SK-MEL-5 (cell line): ENCODE measurements around the gene EHMT1. TPM values are rescaled to one million over a fixed set of nuclear protein-coding genes. Genes with fewer than 3 reads are reported as not detected.
"Not testable (repeated sequence)": the region's sequence is repeated elsewhere in the genome, so short reads cannot be mapped to it uniquely, and the experiment has no call there.

Experiments used
- DNase-seq: peaks from one replicate; pipeline ENCODE4 v3.0.0-alpha.2; 2016; ENCODE audit warnings: low read depth, low spot score
- in situ Hi-C: cut with HindIII; loops from 2 replicates; pipeline ENCODE4 v1.10.0; 2016; ENCODE audit warnings: low sequenced_read_pairs, high pct_unique_total_duplicates, low pct_unique_long_range_greater_than_20kb
- total RNA-seq: library from RNA; depleted of rRNA; stranded (reverse); fragments of >200 nt; shearing (Covaris generic); gene quantifications from 2 replicates; pipeline ENCODE4 v1.2.3, GENCODE V29; 2014

The EHMT1 gene
- total RNA-seq, 1 experiment from 2014 or later: 18.5 TPM

DNA sequence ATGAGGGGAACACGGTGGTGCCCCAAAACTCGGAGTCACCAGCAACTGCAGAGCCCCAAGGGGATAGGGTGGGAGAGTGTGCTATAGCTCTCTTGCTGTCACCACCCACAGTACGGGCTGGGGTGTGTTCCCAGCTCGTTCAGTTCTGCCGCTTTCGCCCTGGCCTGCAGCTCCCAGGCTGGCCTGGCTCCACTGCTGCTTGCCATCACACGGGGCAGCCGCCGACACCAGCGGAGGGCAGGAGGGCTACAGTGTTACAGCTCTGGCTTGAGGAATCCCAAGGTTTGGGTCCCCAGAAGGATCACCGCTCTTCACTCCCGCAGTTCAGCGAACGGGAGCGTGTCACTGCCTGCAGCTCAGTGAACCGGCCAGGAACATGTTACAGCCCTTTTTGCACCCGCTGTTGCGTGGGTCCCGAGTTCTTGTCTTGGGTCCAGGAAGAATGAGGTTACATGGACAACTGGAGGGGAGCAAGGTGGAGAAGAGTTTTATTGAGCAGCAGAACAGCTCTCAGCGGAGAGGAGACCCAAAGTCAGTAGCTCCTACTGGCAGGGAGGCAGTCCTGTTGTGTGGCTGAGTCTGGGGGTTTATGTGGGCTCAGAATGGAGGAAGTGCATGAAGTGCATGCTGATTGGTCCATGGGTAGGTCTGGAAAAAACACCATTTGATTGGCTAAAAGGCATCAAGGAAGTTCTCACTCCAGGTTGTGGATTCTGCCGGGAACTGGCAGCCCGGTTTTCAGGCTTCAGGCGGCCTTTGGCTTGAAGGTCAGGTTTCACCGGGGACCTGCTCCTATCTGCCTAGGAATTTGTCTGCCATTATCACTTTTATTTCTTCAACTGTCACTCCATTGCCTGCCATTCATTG, 113.4 kb downstream of the EHMT1 start:
- in situ Hi-C loops: no loop called here
- no peak for DNase-seq

DNA sequence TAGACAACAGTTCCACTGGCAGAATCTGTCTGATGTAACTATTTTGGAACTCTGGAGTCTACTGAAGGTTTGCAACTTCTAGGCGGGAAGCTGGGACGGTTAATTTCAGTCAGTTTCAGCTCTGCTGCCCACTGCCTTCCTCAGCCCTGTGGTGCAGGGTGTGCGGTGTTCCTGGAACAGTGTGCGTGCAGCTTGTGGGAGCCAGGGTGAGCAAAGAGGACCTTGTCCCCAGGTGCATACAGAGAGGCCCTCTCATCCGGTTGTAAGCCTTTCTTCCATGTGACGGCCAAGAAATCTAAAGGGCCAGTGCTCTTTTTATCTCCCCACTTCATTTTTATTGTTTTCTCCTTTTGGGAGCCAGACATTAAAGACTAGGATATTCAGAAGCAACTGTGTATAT, 114.6 kb downstream of the EHMT1 start:
- in situ Hi-C loops: no loop called here
- DNase-seq: no peak

DNA sequence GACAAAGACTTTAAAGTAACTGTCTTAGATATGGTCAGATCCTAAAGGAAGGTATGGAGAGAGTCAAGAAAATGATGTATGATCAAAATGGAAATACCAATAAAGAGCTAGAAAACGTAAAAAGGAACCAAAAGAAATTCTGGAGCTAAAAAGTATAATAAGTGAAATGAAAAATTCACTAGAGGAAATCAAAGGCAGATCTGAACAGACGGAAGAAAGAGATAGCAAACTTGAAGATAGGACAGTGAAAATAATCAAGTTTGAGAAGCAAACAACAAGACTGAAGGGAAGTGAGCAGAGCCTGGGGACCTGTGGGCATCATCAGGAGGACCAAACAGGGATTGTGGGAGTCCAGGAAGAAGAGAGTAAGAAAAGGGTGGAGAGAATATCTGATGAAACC, 115.4 kb downstream of the EHMT1 start:
- DNase-seq: no peak
- in situ Hi-C loops: no loop called here

DNA sequence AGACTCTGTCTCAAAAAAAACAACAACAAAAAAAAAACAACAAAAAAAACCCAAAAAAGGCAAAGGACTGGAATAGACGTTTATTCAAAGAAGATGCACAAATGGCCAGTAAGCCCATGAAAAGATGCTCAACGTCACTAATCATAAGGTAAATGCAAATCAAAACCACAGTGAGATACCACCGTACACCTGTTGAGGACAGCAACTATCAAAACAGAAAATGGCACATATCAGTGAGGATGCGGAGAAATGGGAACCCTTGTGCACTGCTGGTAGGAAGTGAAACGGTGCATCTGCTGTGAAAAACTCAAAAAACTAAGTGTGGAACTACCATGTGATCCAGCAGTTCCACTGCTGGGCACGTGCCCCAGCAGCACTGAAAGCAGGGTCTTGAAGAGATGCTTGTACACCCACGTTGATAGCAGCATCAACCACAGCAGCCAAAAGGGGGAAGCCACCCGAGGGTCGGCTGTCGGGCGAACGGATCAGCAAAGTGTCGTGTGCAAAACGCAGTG, 119.4 kb downstream of the EHMT1 start:
- in situ Hi-C loops, DNase-seq: not testable (repeated sequence)

DNA sequence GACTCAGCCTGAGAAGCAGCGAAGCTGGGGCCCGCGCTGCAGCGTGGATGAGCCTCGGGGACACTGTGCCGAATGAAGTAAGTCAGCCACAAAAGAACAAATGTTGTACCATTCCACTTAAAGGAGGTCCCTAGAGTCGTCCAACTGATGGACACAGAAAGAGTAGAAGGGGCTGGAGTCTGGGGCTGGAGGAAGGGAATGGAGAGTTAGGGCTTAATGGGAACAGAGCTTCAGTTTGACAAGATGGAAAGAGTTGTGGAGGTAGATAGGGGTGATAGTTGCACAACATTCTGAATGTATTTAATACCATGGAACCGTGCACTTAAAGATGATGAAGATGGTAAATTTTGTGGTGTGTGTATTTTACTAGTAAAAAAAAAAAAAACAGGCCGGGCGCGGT, 119.9 kb downstream of the EHMT1 start:
- no peak for DNase-seq
- in situ Hi-C loops: no loop called here

DNA sequence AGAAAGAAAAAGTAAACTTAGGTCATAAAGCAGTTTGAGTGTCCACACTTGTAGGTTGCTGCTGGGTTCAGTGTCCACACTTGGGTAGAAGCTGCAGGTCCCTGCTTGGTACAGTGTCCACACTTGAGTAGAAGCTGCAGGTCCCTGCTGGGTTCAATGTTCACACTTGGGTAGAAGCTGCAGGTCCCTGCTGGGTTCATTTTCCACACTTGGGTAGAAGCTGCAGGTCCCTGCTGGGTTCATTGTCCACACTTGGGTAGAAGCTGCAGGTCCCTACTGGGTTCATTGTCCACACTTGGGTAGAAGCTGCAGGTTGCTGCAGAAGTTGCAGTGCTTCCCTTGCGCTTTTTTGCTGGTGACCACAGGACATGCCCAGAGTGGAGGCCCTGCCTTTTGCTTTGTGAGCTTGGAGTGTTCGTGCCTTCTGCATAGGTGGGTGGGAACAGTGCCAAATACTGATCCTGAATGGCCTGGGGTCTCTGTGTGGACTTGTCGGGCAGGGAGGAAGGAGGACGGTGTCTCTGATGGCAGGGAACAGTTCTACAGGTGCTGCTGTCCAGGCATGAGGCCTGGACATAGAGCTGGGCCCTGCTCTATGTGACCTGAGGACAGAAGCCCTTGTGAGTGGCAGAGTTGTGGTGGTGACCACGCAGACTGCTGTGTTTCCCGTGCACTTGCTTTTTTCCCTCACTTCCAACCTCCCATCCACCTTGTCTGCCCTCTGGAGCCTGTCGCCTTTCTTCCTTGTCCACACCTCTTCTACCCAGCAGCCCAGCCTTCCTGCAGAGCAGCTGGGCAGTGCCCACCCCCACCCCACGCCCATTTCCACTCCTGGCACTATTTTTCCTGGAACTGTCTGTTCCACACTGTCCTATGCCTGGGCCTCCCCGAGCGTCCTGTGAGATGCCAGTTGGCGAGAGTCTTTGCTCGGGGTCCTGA, 120.8 kb downstream of the EHMT1 start:
- no peak for DNase-seq
- in situ Hi-C loops: no loop called here

DNA sequence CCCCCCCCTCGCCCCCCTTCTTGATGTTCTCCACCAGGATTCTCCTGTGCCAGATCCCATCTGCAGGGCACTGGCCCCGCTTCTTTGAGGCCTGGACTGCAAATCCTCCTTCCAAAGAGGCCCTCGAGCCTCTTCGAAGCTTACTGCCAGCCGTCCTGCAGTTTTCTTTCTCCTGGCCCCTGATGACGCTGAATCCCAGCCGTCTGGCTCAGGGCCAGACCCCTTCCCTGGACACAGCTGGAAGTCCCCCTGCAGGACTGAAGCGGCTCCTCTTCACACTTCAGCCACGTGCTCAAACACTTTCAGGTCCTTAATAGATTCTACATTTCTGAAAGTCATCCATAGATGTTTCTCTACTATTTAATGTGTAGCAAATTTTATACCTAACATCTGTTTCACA, 121.5 kb downstream of the EHMT1 start:
- no peak for DNase-seq
- in situ Hi-C loops: no loop called here

DNA sequence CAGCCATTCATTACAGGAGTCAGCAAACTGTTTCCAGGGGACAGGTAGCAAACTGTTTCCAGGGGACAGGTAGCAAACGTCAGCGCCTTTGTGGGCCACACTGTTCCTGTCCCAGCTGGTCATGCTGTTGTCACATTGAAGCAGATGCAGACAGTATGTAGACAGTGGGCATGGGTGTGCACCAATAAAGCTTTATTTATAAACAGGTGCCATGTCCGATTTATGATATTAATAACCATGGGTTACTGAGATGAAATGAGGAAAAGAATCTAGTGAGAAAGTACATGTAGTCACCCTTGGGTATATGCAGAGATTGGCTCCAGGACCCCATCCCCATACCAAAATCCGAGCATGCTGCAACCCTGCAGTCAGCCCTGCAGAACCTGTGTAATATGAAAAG, 122.5 kb downstream of the EHMT1 start:
- in situ Hi-C loops: no loop called here

DNA sequence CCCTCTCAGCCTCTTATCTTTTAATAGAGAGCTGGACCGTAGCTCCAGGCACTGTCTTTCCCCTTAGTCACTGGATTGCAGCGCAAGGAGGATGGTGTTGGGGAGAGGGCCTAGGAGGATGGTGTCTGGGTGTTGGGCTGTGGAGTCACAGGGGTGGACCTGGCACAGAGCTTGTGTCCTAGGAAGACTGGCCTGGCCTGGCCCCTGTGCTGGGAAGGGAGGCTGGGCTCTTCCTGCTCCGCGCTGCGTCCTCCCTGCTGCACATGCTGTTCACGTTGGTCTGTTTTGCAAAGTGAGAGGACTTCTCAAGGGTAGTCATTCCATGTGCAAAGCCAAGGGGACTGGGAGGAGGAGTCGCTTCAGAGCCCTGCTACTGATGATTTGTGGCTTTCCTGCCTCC, 123.9 kb downstream of the EHMT1 start:
- in situ Hi-C loops: no loop called here
- no peak for DNase-seq

More for the DNA sequence above, 122.5 kb downstream of the EHMT1 start:
- no peak for DNase-seq

DNA sequence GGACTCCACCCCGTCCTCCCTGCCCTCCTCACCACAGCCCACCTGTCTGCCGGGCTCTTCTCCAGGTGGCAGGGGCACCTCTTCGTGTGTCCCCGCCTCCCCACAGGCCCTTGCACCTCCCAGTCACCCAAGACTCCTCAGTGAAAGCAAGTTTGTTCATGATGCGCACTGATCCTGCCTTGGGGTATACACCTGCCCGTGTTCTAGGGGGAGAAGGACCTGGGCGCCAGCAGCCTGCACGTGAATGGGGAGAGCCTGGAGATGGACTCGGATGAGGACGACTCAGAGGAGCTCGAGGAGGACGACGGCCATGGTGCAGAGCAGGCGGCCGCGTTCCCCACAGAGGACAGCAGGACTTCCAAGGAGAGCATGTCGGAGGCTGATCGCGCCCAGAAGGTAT, 124.9 kb downstream of the EHMT1 start:
- in situ Hi-C loops: no loop called here
- no peak for DNase-seq

DNA sequence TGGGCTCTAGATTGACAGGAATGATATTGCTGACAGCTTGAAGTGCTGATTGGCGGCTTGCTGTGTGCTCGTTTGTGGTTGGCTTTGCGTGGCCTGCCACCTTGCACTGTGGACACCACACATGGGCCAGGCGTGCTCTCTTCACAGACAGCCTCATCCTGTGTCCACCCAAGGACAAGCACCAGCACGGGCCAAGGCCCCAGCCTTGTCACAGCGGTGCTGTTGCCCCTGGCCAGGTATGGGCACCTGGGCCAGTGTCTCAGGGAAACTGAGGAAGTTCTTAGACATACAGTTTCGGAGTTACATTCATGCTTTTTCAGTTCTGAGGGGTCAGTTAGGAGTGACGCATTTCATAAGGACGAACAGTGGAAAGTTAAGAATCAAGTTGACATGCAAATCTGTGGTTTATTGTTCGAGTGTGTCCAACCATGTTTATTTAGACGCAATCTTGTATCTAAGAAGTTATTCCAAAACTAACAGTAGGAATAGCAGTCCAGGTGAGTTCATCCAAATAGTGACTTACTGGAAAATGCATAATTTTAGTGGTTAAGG, 125.9 kb downstream of the EHMT1 start:
- in situ Hi-C loops: no loop called here
- no peak for DNase-seq

DNA sequence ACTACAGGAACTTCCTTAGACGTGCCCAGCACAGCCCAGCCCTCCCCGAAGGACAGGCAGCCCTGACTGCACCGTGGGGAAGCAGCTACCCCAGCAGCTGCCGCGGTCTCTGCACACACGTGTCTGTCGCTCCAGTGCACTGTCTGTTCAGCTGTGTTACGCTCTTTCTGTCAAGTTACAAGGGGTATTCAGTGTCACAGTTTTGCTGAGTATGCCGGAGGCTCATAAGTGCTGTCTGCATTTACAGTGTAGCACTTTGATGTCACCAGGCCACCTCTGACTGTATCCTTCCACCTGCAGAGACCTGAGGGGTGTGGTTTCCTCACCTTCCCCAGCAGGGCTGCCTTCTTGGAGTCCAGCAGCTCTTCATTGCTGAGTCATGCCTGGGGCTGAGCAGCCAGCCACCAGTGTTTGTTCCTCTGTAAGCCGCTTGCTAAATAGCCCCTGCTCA, 126.8 kb downstream of the EHMT1 start:
- in situ Hi-C loops: no loop called here
- no peak for DNase-seq

DNA sequence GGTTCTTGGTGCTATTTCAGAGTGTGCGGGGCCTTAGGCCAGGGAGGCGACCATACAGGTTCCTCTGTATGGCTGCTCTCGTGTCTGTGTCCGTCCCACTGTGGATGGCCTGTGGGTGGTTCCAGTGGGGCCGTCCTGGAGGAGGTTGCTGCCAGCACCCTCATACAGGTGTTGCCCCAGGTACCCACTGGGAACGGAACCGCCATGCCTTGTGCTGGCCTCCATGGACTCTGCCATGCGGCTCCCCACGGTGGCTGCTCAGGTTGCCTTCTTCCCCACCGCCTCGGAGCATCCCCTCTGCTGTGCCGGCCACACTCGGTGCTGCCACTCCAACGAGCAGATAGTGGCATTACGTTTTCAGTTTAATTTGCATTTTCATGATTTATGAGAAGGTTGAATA, 129.5 kb downstream of the EHMT1 start:
- in situ Hi-C loops: no loop called here
- DNase-seq: no peak

DNA sequence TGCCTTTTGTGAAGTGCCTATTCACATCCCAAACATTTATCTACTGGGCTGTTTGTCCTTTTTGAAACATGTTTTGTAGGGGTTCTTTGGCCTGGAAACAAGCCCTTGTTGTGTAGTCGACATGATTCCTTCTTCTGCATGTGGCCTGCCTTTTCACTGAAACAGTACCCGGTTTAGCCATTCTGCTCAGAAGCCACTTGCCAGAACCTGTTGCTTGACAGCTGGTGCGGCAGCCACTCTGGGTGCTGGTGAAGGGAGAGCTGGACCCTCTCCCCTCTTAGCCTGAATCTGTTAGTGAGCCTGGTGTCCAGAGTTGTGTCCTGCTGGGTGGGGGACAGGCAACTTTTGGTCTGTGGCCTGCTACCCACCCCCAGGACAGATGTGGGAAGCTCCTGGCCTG, 129.9 kb downstream of the EHMT1 start:
- in situ Hi-C loops: no loop called here
- no peak for DNase-seq

DNA sequence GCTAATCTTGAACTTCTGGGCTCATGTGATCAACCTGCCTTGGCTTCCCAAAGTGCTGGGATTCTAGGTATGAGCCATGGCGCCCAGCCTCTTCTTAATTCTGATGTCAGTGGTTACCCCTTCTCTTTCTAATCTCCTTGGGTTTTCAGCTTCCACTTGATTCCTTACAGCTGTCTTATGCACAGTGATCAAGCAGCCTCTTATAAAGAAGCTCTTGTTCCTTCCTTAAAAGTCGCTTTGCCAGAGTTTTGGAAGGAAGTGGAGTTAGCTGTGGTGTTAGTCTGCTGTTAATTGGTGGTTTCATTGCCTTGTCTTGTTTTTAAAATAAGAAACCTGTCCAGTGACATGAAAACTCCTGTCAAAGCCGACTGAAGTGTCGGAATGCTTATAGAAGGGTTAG, 130.7 kb downstream of the EHMT1 start:
- in situ Hi-C loops: no loop called here
- no peak for DNase-seq

DNA sequence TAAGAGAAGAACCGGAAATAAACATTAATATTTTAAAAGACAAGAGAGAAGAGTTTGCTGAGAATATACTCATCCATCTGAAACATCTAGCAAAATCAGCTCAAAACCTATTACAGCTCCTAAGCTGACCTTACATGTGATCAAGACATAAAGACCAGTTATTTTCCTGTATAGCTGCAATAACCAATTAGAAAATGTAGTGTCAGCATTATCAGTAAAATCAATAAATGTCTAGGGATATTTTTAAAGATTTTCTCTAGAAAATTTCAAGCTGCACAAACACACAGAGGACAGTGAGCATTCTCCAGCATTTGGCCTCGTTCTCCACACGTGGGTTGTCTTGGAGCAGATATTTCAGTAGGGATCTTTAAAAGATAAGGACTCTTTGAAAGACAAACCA, 131.2 kb downstream of the EHMT1 start:
- in situ Hi-C loops: no loop called here
- no peak for DNase-seq

DNA sequence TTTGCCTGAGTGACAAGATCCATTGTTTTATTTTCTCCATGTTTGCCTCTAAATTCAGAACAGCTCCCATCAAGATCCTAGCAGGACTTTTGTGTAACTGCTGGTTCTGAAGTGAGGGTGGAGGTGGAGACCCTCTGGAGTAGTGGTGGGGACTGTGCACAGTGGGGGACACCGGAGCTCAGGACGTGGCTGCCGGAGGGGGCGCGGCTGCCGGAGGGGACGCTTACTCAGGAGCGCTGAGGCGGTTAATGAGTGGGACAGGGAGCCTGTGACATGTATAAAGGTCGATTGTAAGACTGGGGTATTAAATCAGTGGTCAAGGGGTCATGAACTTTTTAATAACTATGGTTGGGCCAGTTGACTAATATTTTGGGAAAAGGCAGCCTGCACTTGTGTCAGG, 131.8 kb downstream of the EHMT1 start:
- in situ Hi-C loops: no loop called here
- no peak for DNase-seq

DNA sequence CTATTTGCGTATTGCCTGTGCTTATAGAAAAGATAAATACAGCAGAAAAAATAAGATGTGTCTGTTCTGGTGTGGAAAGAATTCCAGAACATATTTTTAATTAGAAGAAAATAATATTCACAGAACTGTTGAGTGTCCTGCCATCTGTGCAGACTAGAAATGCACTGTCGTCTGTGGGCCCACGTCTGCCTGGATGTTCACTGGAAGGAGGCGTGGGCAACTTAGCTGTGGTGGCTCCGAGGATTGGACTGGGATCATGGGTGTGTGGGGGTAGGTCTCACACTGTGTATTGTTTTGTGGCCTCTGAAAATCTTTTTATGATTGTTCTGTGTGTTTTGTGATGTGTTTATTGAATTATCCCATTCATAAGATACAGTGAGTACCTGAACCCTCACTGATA, 132.8 kb downstream of the EHMT1 start:
- DNase-seq: no peak
- in situ Hi-C loops: no loop called here
